ENCODE results near the gene MAPK1IP1L.
"Not testable (repeated sequence)": the region's sequence is repeated elsewhere in the genome, so short reads cannot be mapped to it uniquely, and the experiment has no call there.

DNA sequence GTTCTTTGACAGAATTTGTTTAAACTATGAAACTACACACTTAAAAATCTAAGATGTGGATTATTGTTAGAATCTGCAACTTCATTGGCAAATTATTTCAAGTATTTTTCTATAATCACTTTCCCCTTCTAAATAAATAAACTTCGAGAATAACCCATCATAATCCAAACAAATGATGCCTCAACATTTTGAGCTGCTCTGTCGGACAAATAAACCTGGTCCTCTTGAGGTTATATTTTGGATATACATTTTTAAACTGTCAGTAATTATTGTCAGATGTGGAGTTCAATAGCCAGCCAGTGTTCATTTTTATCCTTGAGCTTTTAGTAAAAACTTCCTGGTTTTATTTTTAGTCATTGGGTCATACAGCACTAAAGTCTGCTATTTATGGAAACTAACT, 13.4 kb downstream of the MAPK1IP1L start:
- TF ChIP-seq TAF1 (IDR thresholded peaks at IDR 0.05; ENCODE audit: borderline replicate concordance, low read depth, low read length); POLR2AphosphoS5 (IDR thresholded peaks at IDR 0.05; ENCODE audit: low read depth, low read length): not testable (repeated sequence)

Measured in GM12892 (cell line).